OCI-LY3 (cell line): ENCODE results near the gene FNIP2.

ENCODE experiments used
- H2AFZ ChIP-seq: fragments of 200-600, 300-600 bp; shearing (Covaris generic); 2 replicates; pipeline ENCODE4 v1.6.0; 2014; ENCODE audit warnings: antibody characterized with exemption, low read depth, low read length
- H3K27ac ChIP-seq: fragments of 200-600, 300-600 bp; sonication (generic); 2 replicates; pipeline ENCODE4 v1.5.1; 2014; ENCODE audit warnings: mild to moderate bottlenecking, low read length, moderate library complexity, mixed read lengths
- H3K27me3 ChIP-seq: fragments of 200-600, 300-600 bp; sonication (generic); 2 replicates; pipeline ENCODE4 v1.6.1; 2014; ENCODE audit warnings: low read depth, low read length, mixed read lengths
- H3K36me3 ChIP-seq: fragments of 200-600, 300-600 bp; sonication (generic); replicated peaks from 2 replicates; pipeline ENCODE3; 2014; ENCODE audit warnings: low read depth, low read length, mixed read lengths
- H3K4me1 ChIP-seq: fragments of 300-600, 200-600 bp; sonication (generic); 2 replicates; pipeline ENCODE4 v1.6.1; 2014; ENCODE audit warnings: low read length, mixed read lengths
- H3K4me2 ChIP-seq: fragments of 200-600, 300-600 bp; sonication (generic); 2 replicates; pipeline ENCODE4 v1.6.1; 2014; ENCODE audit warnings: low read length, mixed read lengths
- H3K4me3 ChIP-seq: fragments of 300-600, 200-600 bp; sonication (generic); 2 replicates; pipeline ENCODE4 v1.5.1; 2014; ENCODE audit warnings: antibody characterized with exemption, mild to moderate bottlenecking, low read length, moderate library complexity
- H3K79me2 ChIP-seq: fragments of 300-600, 200-600 bp; shearing (Covaris generic); 2 replicates; pipeline ENCODE4 v1.6.1; 2014; ENCODE audit warnings: mild to moderate bottlenecking, low read length, mixed read lengths
- H3K9ac ChIP-seq: fragments of 300-600, 200-600 bp; shearing (Covaris generic); 2 replicates; pipeline ENCODE4 v1.6.0; 2014; ENCODE audit warnings: mild to moderate bottlenecking, low read length, moderate library complexity
- H3K9me3 ChIP-seq: fragments of 200-600, 300-600 bp; shearing (Covaris generic); 2 replicates; pipeline ENCODE4 v1.6.1; 2014; ENCODE audit warnings: low read length, mixed read lengths; ENCODE audit not compliant: insufficient read depth
- H4K20me1 ChIP-seq: fragments of 200-600, 300-600 bp; sonication (generic); 2 replicates; pipeline ENCODE4 v1.6.1; 2016; ENCODE audit warnings: low read length, mixed read lengths; ENCODE audit not compliant: insufficient read depth
- CTCF ChIP-seq: fragments of 200-600, 300-600 bp; sonication (generic); IDR thresholded peaks from 2 replicates; pipeline ENCODE4 v1.5.1; 2014; ENCODE audit warnings: antibody characterized with exemption, low read length, low read depth
- EZH2phosphoT487 ChIP-seq: fragments of 200-600 bp; shearing (Covaris generic); IDR thresholded peaks from 2 replicates; pipeline ENCODE4 v1.6.1; 2018; ENCODE audit warnings: antibody characterized with exemption, mixed run types, low read depth

Gene FNIP2

GRCh38 chr4:158824425-158825274, 55.8 kb downstream of the FNIP2 start:
- Histone ChIP-seq H3K27me3 (peaks cover 91% of the 10 kb centered on the region), H2AFZ (no peak overlapping the region), H3K79me2 (no peaks in the 10 kb centered on the region), H3K9me3 (no peaks in the 10 kb centered on the region), H3K36me3 (no peaks in the 10 kb centered on the region), H3K9ac (no peak overlapping the region), H3K27ac (no peak overlapping the region), H4K20me1 (no peaks in the 10 kb centered on the region), H3K4me3 (no peak overlapping the region), H3K4me1 (peaks cover 7% of the 10 kb centered on the region; the same call in 1 of the 2 replicates), H3K4me2 (no peak overlapping the region)
- no peak; the same call in 1 of the 2 replicates for TF ChIP-seq EZH2phosphoT487
- TF ChIP-seq CTCF: no peak

GRCh38 chr4:158825433-158826036, 56.7 kb downstream of the FNIP2 start:
- Histone ChIP-seq H3K36me3 (no peaks in the 10 kb centered on the region), H4K20me1 (no peaks in the 10 kb centered on the region), H3K4me2 (no peak overlapping the region), H2AFZ (no peak overlapping the region), H3K9ac (no peak overlapping the region), H3K4me1 (peaks cover 7% of the 10 kb centered on the region; the same call in 1 of the 2 replicates), H3K79me2 (no peaks in the 10 kb centered on the region), H3K27ac (no peak overlapping the region), H3K4me3 (no peak overlapping the region), H3K27me3 (peaks cover 87% of the 10 kb centered on the region), H3K9me3 (no peaks in the 10 kb centered on the region)
- no peak for TF ChIP-seq EZH2phosphoT487
- TF ChIP-seq CTCF: no peak

- no peaks in the 10 kb centered on the region for H3K79me2 ChIP-seq
Observed at GRCh38 chr4:158826057-158826456, 57.2 kb downstream of the FNIP2 start.

More at GRCh38 chr4:158826057-158826456, 57.2 kb downstream of the FNIP2 start:
- H3K27me3 ChIP-seq: peaks cover 87% of the 10 kb centered on the region
- TF ChIP-seq CTCF: no peak
- no peak for TF ChIP-seq EZH2phosphoT487
- H3K4me2 ChIP-seq: no peak overlapping the region
- H4K20me1 ChIP-seq: no peaks in the 10 kb centered on the region
- H3K36me3 ChIP-seq: no peaks in the 10 kb centered on the region
- H3K9me3 ChIP-seq: no peaks in the 10 kb centered on the region
- H3K9ac ChIP-seq: no peak overlapping the region
- peaks cover 5% of the 10 kb centered on the region; the same call in 1 of the 2 replicates for H3K4me1 ChIP-seq
- H2AFZ ChIP-seq: no peak overlapping the region
- no peak overlapping the region for H3K4me3 ChIP-seq
- no peak overlapping the region for H3K27ac ChIP-seq
